SHP77 treated with DMSO at 0.1 percent for 48 hours (cell line): ENCODE data around the gene USP28.
"Not testable (repeated sequence)": the region's sequence is repeated elsewhere in the genome, so short reads cannot be mapped to it uniquely, and the experiment has no call there.

Source experiments
- DNase-seq: peaks from one replicate; lab custom pipeline; 2025; lab: John Stamatoyannopoulos, UW

The USP28 gene, protein sequence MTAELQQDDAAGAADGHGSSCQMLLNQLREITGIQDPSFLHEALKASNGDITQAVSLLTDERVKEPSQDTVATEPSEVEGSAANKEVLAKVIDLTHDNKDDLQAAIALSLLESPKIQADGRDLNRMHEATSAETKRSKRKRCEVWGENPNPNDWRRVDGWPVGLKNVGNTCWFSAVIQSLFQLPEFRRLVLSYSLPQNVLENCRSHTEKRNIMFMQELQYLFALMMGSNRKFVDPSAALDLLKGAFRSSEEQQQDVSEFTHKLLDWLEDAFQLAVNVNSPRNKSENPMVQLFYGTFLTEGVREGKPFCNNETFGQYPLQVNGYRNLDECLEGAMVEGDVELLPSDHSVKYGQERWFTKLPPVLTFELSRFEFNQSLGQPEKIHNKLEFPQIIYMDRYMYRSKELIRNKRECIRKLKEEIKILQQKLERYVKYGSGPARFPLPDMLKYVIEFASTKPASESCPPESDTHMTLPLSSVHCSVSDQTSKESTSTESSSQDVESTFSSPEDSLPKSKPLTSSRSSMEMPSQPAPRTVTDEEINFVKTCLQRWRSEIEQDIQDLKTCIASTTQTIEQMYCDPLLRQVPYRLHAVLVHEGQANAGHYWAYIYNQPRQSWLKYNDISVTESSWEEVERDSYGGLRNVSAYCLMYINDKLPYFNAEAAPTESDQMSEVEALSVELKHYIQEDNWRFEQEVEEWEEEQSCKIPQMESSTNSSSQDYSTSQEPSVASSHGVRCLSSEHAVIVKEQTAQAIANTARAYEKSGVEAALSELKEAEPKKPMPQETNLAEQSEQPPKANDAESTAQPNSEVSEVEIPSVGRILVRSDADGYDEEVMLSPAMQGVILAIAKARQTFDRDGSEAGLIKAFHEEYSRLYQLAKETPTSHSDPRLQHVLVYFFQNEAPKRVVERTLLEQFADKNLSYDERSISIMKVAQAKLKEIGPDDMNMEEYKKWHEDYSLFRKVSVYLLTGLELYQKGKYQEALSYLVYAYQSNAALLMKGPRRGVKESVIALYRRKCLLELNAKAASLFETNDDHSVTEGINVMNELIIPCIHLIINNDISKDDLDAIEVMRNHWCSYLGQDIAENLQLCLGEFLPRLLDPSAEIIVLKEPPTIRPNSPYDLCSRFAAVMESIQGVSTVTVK

DNA sequence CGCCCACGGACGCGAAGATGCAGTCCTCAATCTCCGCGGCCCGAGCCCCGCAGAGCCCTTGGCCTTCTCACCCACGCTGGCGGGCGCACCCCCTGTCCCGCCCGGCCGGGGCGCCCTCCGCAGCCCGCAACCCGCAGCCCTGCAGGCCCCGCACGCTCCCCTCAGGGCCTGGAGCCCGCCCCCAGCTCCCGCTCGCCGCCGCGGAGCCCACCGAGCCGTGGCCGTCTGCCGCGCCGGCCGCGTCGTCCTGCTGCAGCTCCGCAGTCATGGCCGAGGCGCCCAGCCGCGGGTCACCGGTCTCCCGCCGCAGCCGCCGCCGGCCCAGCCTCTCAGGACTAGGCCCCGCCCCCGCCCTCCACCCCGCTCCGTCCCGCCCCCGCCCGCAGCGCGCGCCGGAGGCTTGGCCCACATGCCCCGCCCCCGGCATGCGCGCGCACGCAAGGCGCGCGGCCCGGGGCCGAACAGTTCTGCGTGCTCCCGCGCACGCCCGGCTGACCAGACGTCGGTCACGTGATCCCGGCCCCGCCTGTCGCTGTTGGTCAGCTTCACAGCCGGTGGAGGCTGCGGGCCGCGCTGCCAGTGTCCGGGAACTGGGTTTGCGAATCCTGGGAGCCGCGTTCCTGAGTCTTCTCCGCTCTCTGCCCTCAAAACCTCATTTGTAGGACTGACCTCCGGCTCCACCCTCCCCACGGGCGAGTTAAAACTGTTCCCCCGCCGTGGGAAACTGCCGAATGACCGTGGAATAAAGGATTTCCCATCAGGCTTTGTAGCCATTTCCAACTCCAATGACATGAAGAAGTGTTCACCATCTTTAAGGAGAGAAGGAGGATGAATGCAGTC is at the start of gene USP28:
USP28 (minus strand) TSS at position 339 of the 840 bp plus-strand sequence; CDS start at position 268, 71 bp downstream.
- peak; percentile 68 for DNase-seq

DNA sequence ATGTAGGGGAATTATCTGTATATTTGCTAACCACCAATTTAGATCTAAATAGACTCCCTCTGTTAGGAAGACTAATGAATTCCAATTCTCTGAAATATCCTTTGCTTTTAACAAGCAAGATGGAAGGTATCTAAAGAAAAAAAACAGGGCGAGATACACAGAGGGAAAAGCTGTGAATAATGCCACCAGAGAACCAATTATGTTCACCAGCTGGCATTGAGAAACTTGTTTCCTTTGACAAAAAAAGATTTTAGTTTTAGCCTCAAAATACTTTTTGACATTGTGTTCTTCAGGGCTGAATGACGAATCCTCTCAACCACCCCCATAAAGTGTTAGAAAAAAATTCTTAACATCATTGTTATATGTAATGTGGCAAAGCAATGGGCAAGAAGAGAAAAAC is 48.2 kb upstream of the USP28 start:
- DNase-seq: no peak

DNA sequence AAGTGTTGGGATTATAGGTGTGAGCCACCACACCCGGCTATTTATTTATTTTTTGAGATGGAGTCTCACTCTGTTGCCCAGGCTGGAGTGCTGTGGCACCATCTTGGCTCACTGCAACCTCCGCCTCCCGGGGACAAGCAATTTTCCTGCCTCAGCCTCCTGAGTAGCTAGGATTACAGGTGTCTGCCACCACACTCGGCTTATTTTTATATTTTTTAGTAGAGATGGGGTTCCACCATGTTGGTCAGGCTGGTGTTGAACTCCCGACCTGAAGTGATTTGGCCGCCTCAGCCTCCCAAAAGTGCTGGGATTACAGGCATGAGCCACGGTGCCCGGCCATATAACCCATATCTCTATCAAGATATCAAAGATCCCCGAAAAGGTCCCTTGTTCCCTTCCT is 36.1 kb upstream of the USP28 start:
- not testable (repeated sequence) for DNase-seq

DNA sequence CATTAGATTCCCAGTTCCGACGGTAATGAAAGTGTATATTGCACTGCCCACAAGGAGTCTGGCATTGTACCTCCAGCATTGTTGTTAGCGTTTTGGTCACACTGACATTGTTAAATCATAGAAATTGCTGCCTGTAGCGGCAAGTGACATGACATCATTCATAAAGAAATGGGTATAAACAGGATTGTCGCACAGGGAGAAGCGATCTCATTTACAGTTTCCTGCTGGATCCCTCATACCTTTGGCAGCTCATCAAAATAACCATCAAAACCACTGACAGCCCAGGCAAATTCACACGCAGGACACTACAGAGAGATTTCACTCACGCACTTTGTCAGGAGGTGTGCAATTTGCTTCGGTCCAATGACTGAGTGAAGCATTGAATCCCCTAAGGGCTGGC is 32.7 kb upstream of the USP28 start:
- DNase-seq: no peak

DNA sequence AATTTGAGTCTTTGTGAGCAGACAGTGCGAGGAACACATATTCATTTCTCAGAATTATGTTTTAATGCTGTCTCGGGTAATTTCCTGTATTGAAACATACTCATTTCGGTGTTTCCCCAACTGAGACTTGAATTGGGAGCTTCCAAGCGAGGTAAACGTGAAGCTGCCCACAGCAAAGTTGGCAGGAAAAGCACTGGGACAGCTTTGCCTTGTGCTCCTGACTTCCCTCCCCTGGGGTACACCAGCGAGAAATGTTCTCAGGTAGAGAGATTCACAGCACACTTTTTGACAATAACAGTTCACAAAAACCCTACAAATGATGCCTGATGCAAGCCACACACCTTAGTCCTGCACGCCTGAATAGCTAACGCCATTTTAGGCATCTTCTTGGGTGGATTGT is 32.3 kb upstream of the USP28 start:
- DNase-seq: no peak

DNA sequence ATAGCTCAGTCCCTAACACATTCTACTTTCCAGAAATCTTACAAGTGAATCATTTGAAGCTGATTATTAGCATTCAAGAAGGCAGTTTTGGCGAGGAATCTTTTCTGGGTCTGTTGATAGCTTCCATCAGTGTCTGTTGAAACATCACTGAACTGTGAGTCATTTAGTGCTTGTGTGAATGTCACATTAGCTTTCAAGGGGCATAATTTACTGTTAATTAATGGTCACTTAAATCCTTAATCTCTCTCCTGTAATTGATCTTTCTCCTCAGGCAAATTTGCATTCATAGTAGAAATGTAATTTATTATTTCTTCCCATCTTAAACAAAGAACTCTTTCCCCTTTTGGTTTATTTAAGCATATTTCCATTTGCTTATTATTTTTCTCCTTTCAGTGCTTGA is 31.8 kb upstream of the USP28 start:
- DNase-seq: no peak

DNA sequence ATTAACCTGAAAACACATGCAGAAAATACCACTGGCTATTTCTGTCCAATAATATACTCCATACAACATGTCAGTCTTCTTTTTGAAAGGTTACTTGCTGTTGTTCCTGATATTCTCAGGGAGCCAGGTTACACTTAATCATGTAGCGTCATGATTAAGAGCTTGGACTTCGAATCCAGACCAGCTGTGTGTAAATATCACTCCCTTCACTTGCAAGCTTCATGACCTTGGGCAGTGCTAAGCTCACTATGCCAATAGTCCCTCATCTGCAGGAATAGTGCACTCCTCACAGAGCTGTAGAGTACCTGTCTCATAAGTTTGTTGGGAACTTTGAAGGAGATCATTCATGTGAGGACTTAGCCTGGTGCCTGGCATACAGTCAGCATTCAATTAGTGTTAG is 31.1 kb upstream of the USP28 start:
- no peak for DNase-seq

DNA sequence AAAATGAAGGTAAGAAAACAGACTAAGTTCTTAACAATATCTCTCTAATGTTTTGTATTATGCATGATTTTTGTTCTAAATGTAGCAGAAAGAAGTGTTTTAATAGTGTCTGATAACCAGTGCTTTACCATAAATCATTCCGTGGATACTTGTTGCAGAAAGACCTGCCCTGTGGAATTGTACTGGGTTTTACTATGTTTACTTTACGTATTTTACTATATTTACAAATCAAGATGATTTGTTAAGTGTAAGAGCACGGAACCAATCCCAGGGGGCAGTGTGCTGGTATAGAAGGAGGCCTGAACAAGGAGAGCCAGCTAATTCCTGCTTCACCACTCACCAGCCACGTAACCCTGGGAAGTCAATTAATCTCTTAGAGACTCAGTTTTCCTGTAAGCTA is 30.7 kb upstream of the USP28 start:
- DNase-seq: peak; percentile 45

DNA sequence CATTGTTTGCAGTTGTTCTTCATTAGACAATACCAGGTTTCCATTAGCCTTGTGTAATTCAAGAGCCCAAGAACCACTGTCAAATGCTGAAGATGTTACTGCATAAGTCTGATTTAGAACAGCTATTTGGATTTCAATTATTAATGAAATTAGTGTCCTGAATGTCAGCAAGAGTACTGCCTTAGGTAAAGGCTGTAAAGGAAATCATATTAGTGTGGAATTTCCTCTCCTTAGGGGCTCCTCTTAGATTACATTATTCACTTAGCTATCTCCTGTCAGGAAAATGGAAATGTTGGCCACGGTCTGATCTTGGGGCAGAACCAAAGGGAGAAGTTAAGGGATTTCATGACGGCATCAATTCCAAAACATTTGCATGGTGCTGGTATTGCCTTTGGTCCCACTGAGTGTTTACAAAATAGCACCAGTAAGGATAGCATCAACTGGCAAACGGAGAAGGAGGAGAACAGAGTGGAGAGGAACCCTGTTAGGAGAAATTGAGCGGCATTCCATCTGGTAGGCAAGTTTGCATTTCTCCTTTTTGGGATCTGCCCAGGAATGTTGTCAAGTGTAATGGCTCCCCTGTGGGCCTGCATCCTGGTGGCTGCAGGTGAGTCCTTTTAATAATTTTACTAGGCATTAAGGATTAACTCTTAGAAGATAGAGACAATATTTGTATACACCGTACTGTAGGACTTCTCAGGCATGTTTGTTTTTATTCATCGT is 29.2 kb upstream of the USP28 start, which contains the start of gene HTR3B:
HTR3B (plus strand) TSS at position 418 of the 723 bp plus-strand sequence; CDS start at position 556, 138 bp downstream.
- no peak for DNase-seq

DNA sequence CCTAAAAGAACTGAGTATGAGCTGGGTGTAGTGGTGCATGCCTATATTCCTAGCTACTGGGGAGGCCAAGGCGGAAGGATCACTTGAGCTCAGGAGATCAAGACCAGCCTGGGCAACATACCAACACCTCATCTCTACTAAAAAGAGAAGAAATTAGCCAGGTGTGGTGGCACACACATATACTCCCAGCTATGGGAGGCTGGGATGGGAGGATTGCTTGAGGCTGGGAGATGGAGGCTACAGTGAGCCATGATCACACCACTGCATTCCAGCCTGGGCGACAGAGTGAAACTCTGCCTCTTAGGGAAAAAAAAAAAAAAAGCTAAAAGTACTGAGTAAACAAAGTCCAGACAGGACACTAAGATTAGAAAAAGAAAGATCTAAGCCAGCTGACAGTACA is 25.8 kb upstream of the USP28 start:
- no peak for DNase-seq

DNA sequence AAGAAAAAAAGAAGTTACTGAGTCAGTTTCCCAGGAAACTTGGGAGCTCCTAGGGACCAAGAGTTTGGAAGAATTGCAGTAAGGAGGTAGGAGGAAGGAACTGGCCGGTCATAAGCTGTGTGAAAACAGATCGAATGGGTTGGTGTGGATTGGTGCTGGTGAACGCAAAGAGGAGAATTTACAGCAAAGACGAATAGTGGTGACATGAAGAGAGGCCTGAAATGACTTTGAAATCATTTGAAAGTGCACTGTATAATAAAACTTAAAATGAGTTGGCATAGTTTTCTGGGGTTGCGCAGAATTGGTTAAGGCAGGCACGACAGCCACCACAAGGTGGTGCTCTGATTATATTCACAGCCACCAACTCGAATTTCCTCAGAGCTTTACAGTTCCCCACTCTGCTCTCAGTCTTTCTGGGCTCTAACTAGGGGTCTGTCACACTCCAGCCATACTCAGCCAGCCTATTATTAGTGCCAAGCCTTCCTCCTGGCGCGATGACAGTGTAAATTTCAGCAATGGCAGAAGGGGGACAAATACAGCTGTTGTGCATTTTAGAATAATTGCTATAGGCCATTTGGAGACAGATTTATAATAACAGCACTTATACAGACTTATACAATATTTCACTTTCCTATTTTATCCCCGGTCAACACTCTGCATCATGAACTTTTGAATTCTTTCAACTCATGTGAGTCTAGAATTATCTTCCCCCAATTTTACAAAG is 20.9 kb upstream of the USP28 start:
- DNase-seq: no peak

DNA sequence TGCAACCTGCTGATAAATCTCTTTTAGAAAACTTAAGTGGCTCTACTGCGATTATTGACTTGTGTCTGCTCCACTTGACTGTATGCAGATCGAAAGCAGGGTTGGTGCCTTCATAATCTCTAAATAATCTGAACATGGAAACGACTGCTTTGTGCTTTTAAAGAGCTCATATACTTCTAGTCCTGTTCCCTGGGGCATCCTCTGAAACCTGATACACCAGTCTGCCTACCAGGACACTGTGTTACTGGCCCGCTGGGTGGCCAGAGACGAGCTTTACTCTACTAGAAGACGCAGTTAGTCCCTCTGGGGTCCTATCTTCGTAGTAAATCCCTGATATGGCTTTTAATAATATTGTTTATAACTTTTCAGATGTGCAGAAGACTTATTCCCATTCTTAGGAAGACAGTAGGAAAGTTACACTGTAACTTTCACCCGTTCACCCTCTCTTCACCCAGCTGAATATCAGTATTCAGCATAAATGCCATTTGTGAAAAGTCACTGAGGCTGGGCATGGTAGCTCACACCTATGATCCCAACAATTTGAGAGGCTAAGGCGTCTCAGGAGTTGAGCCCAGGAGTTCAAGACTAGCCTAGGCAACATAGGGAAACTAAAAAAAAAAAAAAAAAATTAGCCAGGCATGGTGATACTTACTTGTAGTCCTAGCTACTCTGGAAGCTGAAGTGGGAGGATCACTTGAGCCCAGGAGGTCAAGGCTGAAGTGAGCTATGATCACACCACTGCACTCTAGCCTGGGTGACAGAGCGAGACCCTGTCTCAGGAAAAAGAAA is 20.2 kb upstream of the USP28 start:
- no peak for DNase-seq

DNA sequence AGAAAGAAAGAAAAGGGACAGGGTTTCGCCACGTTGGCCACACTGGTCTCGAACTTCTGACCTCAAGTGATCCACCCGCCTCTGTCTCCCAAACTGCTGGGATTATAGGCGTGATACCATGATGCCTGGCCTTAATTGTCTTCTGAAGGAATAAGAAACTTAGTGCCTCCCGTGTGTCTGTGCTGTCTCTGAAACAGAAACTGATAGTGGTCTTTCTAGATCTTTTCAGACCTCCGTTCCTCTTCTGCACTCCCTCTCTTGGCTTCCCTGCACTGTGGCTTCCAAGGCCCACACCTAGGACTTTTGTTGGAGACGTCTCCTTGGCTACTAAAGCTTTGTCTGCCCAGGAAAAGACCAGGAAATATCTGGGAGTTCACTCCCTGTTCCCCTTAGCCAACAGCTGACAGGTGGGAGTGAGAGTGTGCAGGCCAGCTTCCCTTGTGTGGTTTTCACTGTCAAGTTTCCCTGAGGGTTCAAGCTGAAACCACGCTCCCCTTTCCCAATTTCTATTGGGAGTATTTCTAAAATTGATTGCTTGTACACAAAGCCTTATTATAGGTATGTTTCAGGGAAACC is 19.1 kb upstream of the USP28 start:
- no peak for DNase-seq

DNA sequence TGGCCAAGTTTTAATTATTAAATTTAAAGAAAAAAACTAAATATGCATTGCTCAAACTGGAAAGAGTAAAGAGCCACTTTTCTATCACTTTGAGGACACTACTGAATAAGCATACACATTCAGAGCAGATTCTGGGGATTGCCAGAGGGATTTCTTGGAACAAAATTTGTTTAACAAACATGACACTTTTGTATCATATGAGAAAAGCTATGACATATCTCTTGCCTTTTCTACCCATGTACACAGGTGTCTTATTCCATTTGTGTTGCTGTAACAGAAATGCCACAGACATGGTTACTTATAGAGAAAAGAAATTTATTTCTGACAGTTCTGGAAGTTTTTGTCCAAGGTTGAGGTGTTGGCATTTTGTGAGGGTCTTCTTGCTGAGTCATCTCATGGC is 13.5 kb upstream of the USP28 start:
- no peak for DNase-seq

DNA sequence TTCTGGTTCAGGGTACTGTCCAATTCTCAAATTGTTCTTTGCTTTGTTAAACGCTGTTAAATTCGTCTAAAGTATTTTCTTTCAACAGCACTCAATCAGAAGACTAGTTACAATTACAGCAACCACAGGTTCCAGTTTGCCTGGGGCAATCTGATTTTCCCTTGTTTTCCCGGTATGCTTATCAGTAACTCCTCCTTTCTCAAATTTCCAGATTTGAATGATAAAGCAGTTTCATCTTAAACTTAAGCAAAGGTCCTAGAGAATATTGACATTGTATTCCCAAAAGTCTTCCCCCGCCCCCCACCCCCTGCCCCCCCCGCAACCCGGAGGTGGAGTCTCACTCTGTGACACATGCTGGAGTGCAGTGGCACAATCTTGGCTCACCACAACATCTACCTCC is 10.5 kb upstream of the USP28 start:
- DNase-seq: no peak

DNA sequence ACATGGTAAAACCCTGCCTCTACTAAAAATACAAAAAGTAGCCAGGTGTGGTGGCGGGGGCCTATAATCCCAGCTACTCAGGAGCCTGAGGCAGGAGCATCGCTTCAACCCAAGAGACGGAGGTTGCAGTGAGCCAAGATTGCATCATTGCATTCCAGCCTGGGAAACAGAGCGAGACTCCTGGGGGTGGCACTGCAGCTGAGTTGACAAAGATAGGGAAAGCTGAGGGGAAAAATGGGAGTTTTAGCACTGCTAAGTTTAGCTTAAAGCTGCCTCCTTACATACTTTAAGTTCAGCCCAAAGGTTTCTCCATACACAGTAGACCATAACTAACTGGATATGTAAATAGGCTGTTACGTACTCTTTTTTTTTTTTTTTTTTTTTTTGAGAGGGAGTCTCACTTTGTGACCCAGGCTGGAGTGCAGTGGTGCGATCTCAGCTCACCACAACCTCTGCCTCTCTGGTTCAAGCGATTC is 9.0 kb upstream of the USP28 start:
- DNase-seq: no peak

DNA sequence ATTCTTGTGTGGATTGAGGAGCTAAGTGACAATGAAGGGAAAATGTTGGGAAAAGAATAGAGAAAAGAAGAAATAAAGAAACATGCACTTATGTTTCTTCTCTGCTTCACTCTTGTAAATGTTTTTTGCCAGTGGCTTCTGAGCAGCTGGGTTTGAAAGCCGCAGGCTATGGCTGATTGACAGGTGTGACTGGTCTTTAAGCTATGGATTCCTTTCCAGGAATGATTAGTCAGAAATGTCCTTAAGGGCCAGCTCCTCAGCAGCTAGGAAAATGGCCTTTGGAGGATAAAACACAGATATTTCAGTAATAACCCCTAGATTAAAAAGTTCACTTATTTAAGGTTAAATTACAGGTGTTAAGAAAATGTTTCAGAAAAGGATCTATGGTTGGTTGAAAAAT is 6.5 kb upstream of the USP28 start:
- no peak for DNase-seq

DNA sequence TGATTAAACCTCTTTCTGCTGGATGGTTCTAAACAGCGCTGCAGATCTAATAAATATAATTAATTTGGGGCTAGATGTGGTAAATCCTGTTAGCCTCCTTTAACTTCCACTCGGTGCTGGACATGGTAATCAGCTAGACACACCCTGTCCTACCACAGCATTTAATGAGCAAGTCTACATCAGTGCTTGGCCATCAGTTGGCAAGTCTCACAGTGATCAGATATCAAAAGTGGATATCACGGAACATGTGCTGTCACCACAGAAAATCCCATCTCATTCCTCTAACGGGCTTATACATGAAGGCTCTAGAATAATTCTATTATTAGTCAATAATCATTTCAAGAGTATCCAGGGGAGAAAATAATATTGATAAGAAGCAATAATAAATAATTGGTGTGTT is 5.6 kb upstream of the USP28 start:
- DNase-seq: no peak

DNA sequence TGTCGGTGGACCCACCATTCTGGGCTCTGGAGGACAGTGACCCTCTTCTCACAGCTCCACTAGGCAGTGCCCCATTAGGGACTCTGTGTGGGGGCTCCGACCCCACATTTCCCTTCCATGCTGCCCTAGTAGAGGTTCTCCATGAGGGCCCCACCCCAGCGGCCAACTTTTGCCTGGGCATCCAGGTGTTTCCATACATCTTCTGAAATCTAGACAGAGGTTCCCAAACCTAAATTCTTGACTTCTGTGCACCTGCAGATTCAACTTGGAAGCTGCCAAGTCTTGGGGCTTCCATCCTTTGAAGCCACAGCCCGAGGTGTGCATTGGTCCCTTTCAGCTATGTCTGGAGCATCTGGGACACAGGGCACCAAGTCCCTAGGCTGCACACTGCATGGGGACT is 4.1 kb upstream of the USP28 start:
- DNase-seq: not testable (repeated sequence)
